DMS153 (cell line): Measurements from ENCODE around the gene ZNF778.

Experiments
- DNase-seq: peaks from one replicate; lab custom pipeline; 2025; lab: John Stamatoyannopoulos, UW

Gene ZNF778

GRCh38 chr16:89277641-89278341 lies 60.3 kb downstream of the ZNF778 start:
- DNase-seq = no peak

- DNase-seq = no peak
Measured at GRCh38 chr16:89278441-89279240, 61.1 kb downstream of the ZNF778 start.

GRCh38 chr16:89279666-89280481 lies 62.4 kb downstream of the ZNF778 start:
- DNase-seq = no peak

GRCh38 chr16:89280546-89281188 lies 63.2 kb downstream of the ZNF778 start:
- no peak for DNase-seq

- no peak for DNase-seq
Measured at GRCh38 chr16:89281189-89281577, 63.7 kb downstream of the ZNF778 start.

- no peak for DNase-seq
Measured at GRCh38 chr16:89281829-89282228, 64.3 kb downstream of the ZNF778 start.

GRCh38 chr16:89282523-89282922 lies 65.0 kb downstream of the ZNF778 start:
- no peak for DNase-seq

- DNase-seq = no peak
Measured at GRCh38 chr16:89283449-89283848, 65.9 kb downstream of the ZNF778 start.

- DNase-seq = no peak
Measured at GRCh38 chr16:89285381-89285780, 67.9 kb downstream of the ZNF778 start.

GRCh38 chr16:89286096-89286495 lies 68.6 kb downstream of the ZNF778 start:
- DNase-seq = no peak
